H1 (cell line): ENCODE results near the gene HMGN1. TPM values are rescaled to one million over a fixed set of nuclear protein-coding genes. Genes with fewer than 3 reads are reported as not detected.

Source experiments
- BCL11A ChIP-seq, 2 experiments: IDR thresholded peaks; one replicate each; pipeline ENCODE4 v1.6.1; 2011; ENCODE audit warnings: low read depth in 2 of 2, low read length in 2 of 2, mild to moderate bottlenecking in 2 of 2
- HDAC2 ChIP-seq, 2 experiments: fragments of 300-600 bp in 1 of 2; sonication (generic) in 1 of 2; IDR thresholded peaks; 2 replicates each; pipeline ENCODE4 v1.6.1; 2011 to 2012; ENCODE audit warnings: low read depth in 2 of 2, low read length in 2 of 2, mild to moderate bottlenecking in 2 of 2, moderate library complexity in 2 of 2, borderline replicate concordance in 1 of 2, inconsistent platforms in 1 of 2
- KDM1A ChIP-seq: fragments of 200-600, 300-600 bp; sonication (generic); IDR thresholded peaks from 2 replicates; pipeline ENCODE4 v1.7.1; 2016; ENCODE audit warnings: mild to moderate bottlenecking, low read length, borderline replicate concordance
- KDM5A ChIP-seq: fragments of 200-600 bp; IDR thresholded peaks from 2 replicates; pipeline ENCODE4 v1.7.1; 2012; ENCODE audit warnings: mild to moderate bottlenecking, low read length, inconsistent platforms, mixed read lengths
- SUZ12 ChIP-seq: fragments of 200-600 bp; sonication (generic); IDR thresholded peaks from 2 replicates; pipeline ENCODE4 v1.6.1; 2012; ENCODE audit warnings: mild to moderate bottlenecking, inconsistent platforms, low read length, moderate library complexity, mixed read lengths
- YY1 ChIP-seq: IDR thresholded peaks from 2 replicates; pipeline ENCODE4 v1.6.1; 2011; ENCODE audit warnings: low read depth, mild to moderate bottlenecking, low read length
- ZNF274 ChIP-seq: IDR thresholded peaks from 2 replicates; pipeline ENCODE4 v1.7.0; 2012; ENCODE audit warnings: low read length, borderline replicate concordance; ENCODE audit errors: extremely low read depth
- polyA plus RNA-seq, 7 experiments: library from polyadenylated mRNA; depleted of rRNA in 3 of 7; stranded (reverse) in 5 of 7; unstranded in 2 of 7; fragments of >200 nt in 5 of 7; fragments of 200-250 nt in 2 of 7; gene quantifications; 1 replicate in 5 of 7; 2 replicates in 1 of 7; 4 replicates in 1 of 7; pipeline versions ENCODE4 v1.2.1 to v1.2.3, GENCODE V29; 2011 to 2013; ENCODE audit warnings: missing spikeins in 2 of 7, mixed read lengths in 2 of 7
- total RNA-seq: library from RNA; stranded (reverse); fragmentation: NEBNext Ultra II Directional; extraction: Animal tissue kit (Norgen Biotek cat#: 25700); gene quantifications from 2 replicates; pipeline ENCODE4 v1.2.1, GENCODE V29; 2021
- TF ChIP-seq, protein P1 (sequence below): fragments of 300-600 bp; sonication (generic); IDR thresholded peaks from 2 replicates; pipeline ENCODE4 v1.7.1; 2012; ENCODE audit warnings: low read length, moderate library complexity, mild to moderate bottlenecking, inconsistent platforms; ENCODE audit not compliant: insufficient replicate concordance

Gene HMGN1
- total and polyA plus RNA-seq, 2 of the 8 experiments (the other 6 are each of a cell fraction or from before 2014, with no cell fraction given), result 279 to 505 TPM

DNA sequence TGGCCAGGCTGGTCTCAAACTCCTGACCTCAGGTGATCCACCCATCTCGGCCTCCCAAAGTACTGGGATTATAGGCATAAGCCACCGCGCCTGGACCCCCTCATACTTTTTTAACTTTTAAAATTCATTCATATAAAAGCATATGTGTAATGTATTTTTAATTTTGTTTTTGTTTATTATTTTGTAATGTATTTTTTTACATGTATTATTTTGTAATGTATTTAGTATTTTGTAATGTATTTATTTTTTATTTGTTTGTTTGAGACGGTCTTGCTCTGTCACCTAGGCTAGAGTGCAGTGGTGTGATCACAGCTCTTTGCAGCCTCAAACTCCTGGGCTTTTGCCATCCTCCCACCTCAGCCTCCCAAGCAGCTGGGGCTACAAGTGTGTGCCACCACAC, 23.4 kb downstream of the HMGN1 start (continued):
- TF ChIP-seq, protein P1, sequence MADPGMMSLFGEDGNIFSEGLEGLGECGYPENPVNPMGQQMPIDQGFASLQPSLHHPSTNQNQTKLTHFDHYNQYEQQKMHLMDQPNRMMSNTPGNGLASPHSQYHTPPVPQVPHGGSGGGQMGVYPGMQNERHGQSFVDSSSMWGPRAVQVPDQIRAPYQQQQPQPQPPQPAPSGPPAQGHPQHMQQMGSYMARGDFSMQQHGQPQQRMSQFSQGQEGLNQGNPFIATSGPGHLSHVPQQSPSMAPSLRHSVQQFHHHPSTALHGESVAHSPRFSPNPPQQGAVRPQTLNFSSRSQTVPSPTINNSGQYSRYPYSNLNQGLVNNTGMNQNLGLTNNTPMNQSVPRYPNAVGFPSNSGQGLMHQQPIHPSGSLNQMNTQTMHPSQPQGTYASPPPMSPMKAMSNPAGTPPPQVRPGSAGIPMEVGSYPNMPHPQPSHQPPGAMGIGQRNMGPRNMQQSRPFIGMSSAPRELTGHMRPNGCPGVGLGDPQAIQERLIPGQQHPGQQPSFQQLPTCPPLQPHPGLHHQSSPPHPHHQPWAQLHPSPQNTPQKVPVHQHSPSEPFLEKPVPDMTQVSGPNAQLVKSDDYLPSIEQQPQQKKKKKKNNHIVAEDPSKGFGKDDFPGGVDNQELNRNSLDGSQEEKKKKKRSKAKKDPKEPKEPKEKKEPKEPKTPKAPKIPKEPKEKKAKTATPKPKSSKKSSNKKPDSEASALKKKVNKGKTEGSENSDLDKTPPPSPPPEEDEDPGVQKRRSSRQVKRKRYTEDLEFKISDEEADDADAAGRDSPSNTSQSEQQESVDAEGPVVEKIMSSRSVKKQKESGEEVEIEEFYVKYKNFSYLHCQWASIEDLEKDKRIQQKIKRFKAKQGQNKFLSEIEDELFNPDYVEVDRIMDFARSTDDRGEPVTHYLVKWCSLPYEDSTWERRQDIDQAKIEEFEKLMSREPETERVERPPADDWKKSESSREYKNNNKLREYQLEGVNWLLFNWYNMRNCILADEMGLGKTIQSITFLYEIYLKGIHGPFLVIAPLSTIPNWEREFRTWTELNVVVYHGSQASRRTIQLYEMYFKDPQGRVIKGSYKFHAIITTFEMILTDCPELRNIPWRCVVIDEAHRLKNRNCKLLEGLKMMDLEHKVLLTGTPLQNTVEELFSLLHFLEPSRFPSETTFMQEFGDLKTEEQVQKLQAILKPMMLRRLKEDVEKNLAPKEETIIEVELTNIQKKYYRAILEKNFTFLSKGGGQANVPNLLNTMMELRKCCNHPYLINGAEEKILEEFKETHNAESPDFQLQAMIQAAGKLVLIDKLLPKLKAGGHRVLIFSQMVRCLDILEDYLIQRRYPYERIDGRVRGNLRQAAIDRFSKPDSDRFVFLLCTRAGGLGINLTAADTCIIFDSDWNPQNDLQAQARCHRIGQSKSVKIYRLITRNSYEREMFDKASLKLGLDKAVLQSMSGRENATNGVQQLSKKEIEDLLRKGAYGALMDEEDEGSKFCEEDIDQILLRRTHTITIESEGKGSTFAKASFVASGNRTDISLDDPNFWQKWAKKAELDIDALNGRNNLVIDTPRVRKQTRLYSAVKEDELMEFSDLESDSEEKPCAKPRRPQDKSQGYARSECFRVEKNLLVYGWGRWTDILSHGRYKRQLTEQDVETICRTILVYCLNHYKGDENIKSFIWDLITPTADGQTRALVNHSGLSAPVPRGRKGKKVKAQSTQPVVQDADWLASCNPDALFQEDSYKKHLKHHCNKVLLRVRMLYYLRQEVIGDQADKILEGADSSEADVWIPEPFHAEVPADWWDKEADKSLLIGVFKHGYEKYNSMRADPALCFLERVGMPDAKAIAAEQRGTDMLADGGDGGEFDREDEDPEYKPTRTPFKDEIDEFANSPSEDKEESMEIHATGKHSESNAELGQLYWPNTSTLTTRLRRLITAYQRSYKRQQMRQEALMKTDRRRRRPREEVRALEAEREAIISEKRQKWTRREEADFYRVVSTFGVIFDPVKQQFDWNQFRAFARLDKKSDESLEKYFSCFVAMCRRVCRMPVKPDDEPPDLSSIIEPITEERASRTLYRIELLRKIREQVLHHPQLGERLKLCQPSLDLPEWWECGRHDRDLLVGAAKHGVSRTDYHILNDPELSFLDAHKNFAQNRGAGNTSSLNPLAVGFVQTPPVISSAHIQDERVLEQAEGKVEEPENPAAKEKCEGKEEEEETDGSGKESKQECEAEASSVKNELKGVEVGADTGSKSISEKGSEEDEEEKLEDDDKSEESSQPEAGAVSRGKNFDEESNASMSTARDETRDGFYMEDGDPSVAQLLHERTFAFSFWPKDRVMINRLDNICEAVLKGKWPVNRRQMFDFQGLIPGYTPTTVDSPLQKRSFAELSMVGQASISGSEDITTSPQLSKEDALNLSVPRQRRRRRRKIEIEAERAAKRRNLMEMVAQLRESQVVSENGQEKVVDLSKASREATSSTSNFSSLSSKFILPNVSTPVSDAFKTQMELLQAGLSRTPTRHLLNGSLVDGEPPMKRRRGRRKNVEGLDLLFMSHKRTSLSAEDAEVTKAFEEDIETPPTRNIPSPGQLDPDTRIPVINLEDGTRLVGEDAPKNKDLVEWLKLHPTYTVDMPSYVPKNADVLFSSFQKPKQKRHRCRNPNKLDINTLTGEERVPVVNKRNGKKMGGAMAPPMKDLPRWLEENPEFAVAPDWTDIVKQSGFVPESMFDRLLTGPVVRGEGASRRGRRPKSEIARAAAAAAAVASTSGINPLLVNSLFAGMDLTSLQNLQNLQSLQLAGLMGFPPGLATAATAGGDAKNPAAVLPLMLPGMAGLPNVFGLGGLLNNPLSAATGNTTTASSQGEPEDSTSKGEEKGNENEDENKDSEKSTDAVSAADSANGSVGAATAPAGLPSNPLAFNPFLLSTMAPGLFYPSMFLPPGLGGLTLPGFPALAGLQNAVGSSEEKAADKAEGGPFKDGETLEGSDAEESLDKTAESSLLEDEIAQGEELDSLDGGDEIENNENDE, result no peak
- TF ChIP-seq KDM5A (no peak), KDM1A (no peak), BCL11A (IDR thresholded peaks at IDR 0.05; ENCODE audit: low read depth in 2 of 2, low read length in 2 of 2) (no peak), HDAC2 (IDR thresholded peaks at IDR 0.05; ENCODE audit: borderline replicate concordance in 1 of 2, low read depth in 2 of 2, low read length in 2 of 2) (no peak), YY1 (no peak), ZNF274 (no peak), SUZ12 (no peak)
